GOT3 (cell line): ENCODE measurements around the gene RRP12.
"Not testable (repeated sequence)": the region's sequence is repeated elsewhere in the genome, so short reads cannot be mapped to it uniquely, and the experiment has no call there.

Source experiments
- DNase-seq: peaks from one replicate; lab custom pipeline; 2025; ENCODE audit warnings: mixed read lengths; lab: John Stamatoyannopoulos, UW

RRP12 gene

DNA sequence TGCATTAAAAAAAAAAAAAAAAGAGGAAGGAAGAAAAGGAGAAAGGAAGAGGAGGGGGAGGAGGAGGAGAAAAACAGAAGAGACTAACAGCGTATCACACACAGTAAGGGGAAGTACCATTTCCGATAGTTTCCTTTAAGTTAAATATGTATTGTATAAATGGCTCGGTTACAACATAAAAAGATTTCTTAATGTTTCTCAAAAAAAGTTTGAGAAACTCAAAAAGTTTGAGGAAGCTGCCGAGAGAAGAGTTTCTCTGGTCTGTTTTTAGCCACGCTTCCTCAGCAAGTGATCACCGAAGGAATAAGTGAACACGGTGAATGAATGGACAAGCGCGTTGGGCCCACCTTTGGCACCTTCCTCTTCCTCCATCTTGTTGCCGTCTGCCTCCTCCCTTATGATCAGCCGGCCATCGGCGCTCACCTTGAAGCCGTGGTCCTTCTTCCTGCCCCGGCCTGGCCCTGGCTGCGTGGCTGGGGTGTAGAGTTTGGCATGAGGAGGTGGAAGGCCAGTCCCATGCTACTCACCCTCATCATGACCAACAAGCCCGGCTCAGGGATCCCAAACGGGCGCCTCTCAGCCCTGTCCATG lies 35.3 kb downstream of the RRP12 start:
- no peak for DNase-seq

- no peak for DNase-seq
Measured at GRCh38 chr10:97363071-97363470, 38.1 kb downstream of the RRP12 start.

DNA sequence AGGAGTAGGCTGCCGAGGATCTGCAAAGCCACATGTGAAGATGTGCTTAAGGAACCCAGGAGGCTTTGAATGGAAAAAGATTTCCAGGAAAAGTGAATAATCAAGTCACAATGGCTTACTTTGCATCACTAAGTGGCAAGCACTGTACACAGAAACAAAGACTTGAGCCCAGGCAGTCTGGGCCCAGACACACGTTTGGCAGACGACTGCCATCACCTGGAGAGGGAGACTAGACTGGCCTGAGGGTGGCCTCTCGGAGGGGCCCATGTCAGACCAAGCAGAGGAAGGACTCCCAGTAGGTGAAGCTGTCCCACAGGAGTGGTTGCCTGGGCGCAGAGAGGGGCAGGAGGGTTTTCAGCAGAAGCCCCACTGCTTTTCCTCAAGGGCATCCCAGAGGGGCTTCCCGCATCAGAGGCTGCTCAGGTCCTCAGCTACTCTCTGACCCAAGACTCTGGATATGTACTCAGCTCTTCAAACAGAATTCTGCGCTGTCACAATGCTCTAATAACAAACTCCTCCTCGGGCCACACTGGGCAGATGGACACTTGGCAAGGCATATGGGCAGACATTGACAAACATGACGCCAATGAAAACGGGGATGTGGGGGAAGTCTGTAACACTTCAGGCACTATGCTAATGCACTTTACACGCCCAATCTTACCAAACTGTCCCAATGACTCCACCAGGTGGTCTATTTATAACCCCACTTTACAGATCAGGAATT lies 38.7 kb downstream of the RRP12 start:
- no peak for DNase-seq

GRCh38 chr10:97361537-97361901 lies 39.6 kb downstream of the RRP12 start:
- DNase-seq, result no peak

DNA sequence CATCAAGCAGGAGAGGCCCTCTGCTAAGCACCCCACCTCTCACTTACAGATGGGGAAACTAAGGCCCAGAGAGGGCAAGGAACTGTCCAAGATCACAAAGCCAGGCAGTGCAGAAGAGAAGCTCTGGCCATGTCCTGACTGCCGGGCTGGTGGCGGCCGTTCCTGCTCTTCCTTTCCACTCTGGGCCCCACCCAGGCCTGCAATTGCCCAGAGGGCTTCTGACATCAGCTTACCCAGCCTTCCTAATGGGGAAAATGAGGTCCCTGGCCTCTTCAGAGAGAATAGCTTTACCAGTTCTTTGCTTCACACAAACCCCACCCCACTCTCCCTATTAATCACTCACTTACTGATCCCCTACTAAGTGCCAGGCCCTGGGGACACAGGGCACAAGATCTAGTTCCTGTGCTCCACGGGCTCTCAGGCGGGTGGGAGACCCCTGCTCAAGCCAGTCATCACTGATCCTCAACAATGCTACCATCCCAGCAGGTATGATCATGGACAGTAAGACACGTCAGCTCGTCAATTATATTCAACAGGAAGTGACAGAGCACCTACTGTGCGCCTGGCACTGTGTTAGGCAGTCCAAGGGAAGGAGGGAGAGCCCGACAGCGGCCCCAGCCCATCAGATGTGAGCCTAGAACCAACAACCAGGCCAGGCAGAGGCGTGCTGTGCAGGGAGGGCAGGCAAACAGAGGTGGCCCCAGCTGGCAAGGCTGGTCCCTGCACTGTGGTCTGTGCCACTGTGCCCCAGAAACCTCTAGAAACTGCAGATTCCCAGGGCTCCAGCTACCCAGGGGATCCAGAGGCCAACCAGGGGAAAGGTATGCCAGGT lies 40.2 kb downstream of the RRP12 start:
- DNase-seq, result no peak

DNA sequence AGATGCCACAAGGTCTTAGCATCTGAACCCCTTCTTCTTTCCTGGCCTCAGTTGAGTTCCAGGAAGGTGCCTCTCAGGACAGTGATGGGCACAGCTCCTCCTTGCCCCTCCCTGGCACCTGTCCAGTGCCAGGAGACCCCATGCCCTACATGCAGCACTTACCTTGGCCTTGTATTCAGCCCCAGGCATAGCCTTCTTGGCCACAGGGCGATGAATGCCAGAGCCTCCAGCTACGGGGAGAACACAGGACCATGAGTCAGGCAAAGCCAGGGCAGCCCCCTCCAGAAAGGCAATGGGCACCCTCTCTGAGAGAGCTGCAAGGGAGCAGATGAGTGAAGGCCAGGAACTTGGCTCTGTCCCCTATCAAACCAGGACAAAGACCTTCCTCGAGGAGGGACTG lies 42.4 kb downstream of the RRP12 start:
- no peak for DNase-seq

GRCh38 chr10:97358349-97358748 lies 42.8 kb downstream of the RRP12 start:
- DNase-seq, result no peak

GRCh38 chr10:97356918-97357317 lies 44.2 kb downstream of the RRP12 start:
- no peak for DNase-seq

GRCh38 chr10:97356318-97356914 lies 44.7 kb downstream of the RRP12 start:
- no peak for DNase-seq

- no peak for DNase-seq
Measured at GRCh38 chr10:97355571-97355975, 45.6 kb downstream of the RRP12 start.

- no peak for DNase-seq
Measured at GRCh38 chr10:97353945-97354344, 47.2 kb downstream of the RRP12 start.

GRCh38 chr10:97349752-97350513 lies 51.2 kb downstream of the RRP12 start:
- DNase-seq, result no peak

DNA sequence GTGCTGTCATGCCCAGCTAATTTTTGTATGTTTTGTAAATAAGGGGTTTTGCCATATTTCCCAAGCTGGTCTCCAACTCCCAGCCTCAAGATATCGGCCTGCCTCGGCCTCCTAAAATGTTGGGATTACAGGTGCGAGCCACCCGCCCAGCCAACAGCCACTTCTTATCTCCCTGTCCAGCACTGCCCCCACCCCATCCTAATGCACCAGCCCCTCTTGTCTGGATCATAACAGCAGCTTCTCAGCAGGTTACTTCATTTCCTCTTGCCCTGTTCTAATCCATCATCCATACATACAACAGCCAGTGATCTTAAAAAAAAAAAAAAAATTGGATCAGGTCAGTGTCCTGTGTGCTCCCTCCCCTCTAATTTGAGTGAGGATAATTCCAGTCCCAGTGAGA lies 53.8 kb downstream of the RRP12 start:
- no peak for DNase-seq

- not testable (repeated sequence) for DNase-seq
Measured at GRCh38 chr10:97343664-97344063, 57.5 kb downstream of the RRP12 start.

GRCh38 chr10:97341416-97341815 lies 59.7 kb downstream of the RRP12 start:
- no peak for DNase-seq

GRCh38 chr10:97338041-97338440 lies 63.1 kb downstream of the RRP12 start:
- DNase-seq, result no peak

- DNase-seq, result no peak
Measured at GRCh38 chr10:97336942-97337831, 64.0 kb downstream of the RRP12 start.

DNA sequence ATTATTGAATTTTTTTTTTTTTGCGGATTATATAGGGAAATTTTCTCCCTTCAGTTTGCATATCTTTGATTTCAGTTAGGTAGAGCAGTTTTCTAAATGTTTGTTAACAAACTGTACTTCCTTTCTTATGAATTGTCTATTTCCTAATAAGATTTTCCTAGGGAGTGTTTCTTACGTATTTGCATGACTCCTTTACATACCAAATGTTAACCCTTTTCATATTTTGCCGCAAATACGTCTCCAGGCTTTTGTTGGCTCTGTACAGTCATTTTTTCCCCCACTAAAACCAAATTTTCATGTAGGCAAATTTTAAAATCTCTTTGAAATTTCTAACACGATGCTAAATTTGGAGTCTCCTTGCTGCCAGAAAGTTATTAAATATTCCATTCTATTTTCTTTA lies 64.7 kb downstream of the RRP12 start:
- DNase-seq, result no peak

DNA sequence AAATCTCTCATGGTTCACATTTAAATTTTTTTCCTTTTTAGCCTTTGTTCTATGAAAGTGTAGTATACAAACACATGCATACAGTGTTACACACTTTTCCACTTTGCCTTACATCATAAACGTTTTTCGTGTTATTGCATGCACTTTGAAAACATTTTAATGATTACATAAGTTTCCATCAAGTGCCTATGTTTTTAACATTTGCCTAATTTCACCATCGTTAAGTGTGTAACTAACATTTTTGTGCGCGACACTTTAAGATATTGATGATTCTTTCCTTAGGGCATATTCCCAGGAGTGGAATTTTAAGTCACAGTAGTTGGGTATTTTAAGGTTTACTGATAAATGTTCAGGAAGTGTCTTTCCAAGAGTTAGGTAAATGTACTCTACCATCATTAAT lies 65.1 kb downstream of the RRP12 start:
- DNase-seq, result no peak

DNA sequence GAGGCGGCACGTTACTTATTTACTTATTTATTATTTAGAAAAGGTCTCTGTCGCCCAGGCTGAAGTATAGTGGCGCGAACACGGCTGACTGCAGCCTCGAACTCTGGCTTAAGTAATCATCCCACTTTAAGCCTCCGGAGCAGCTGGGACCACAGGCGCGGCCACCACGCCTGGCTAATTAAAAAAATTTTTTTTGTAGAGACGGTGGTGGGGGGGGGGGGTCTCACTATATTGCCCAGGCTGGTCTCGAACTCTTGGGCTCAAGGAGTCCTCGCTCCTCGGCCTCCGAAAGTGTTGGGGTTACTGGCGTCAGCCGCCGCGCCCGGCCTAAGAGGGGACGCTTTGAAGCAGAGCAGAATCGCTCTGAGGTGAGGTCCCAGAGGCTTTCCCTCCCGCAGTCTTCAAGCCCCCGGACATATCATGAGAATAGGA lies 65.9 kb downstream of the RRP12 start:
- no peak for DNase-seq
